H1 (cell line): ENCODE measurements around the gene EVA1C. TPM values are rescaled to one million over a fixed set of nuclear protein-coding genes. Genes with fewer than 3 reads are reported as not detected.
"Not testable (repeated sequence)": the region's sequence is repeated elsewhere in the genome, so short reads cannot be mapped to it uniquely, and the experiment has no call there.

Experiments
- CTCF ChIA-PET: fragments of 300-600 bp; sonication (Branson Sonifier 250); formaldehyde crosslinking; loops from one replicate; lab custom pipeline; 2021; ENCODE audit not compliant: partially characterized antibody; lab: Charles Lee
- POLR2A ChIA-PET: fragments of 300-600 bp; sonication (Branson Sonifier 250); formaldehyde crosslinking; loops from one replicate; lab custom pipeline; 2021; ENCODE audit warnings: inconsistent platforms; ENCODE audit not compliant: partially characterized antibody; lab: Charles Lee
- DNase-seq, 2 experiments: peaks; one replicate each; pipeline versions ENCODE4 v3.0.0 to v3.0.0-alpha.2; 2010 to 2022; ENCODE audit warnings: low spot score in 2 of 2, low read depth in 1 of 2, mixed read lengths in 1 of 2
- FAIRE-seq: peaks from 2 replicates; lab custom pipeline; 2011; peaks lifted over from hg19 to GRCh38; lab: Jason Lieb, UNC
- H2AFZ ChIP-seq: 2 replicates; pipeline ENCODE4 v1.8.1; 2012; ENCODE audit warnings: low read length, inconsistent platforms
- H2AK5ac ChIP-seq: 2 replicates; pipeline ENCODE4 v1.6.1; 2013; ENCODE audit warnings: low read depth, low read length
- H2BK120ac ChIP-seq: replicated peaks from 2 replicates; pipeline ENCODE3; 2013; ENCODE audit warnings: low read depth, low read length, inconsistent platforms
- H2BK12ac ChIP-seq: 2 replicates; pipeline ENCODE4 v1.6.1; 2013; ENCODE audit warnings: low read depth, low read length
- H2BK15ac ChIP-seq: 2 replicates; pipeline ENCODE4 v1.6.1; 2013; ENCODE audit warnings: low read length
- H2BK20ac ChIP-seq: 2 replicates; pipeline ENCODE4 v1.6.1; 2013; ENCODE audit warnings: low read length
- H2BK5ac ChIP-seq: 2 replicates; pipeline ENCODE4 v1.6.1; 2013; ENCODE audit warnings: low read depth, low read length
- H3K14ac ChIP-seq: 2 replicates; pipeline ENCODE4 v1.6.1; 2013; ENCODE audit warnings: inconsistent platforms; ENCODE audit not compliant: insufficient read length
- H3K18ac ChIP-seq: 2 replicates; pipeline ENCODE4 v1.6.1; 2013; ENCODE audit warnings: low read length; ENCODE audit errors: extremely low read depth
- H3K23ac ChIP-seq: 2 replicates; pipeline ENCODE4 v1.6.1; 2013; ENCODE audit warnings: inconsistent platforms; ENCODE audit not compliant: insufficient read length
- H3K23me2 ChIP-seq: 2 replicates; pipeline ENCODE4 v1.6.1; 2013; ENCODE audit warnings: low read depth, low read length
- H3K27ac ChIP-seq: 2 replicates; pipeline ENCODE4 v1.6.1; 2011; ENCODE audit warnings: low read depth, low read length, inconsistent platforms
- H3K27me3 ChIP-seq, 4 experiments: replicated peaks in 1 of 4; 1 replicate in 1 of 4; 2 replicates in 3 of 4; pipeline versions ENCODE4 v1.6.1 to v1.8.1; 2011 to 2013; ENCODE audit warnings: low read length in 3 of 4, mild to moderate bottlenecking in 3 of 4, inconsistent platforms in 2 of 4, mixed read lengths in 2 of 4, moderate library complexity in 1 of 4; ENCODE audit not compliant: control insufficient read depth in 3 of 4, insufficient read depth in 3 of 4; ENCODE audit errors: extremely low read depth in 1 of 4
- H3K36me3 ChIP-seq, 4 experiments: 2 replicates each; pipeline versions ENCODE4 v1.6.1 to v1.8.1; 2011 to 2013; ENCODE audit warnings: mild to moderate bottlenecking in 4 of 4, low read length in 3 of 4, moderate library complexity in 2 of 4, control low read depth in 1 of 4, inconsistent platforms in 1 of 4; ENCODE audit not compliant: insufficient read depth in 4 of 4, control insufficient read depth in 2 of 4
- H3K4ac ChIP-seq: replicated peaks from 2 replicates; pipeline ENCODE3; 2013; ENCODE audit warnings: low read length, low read depth, mixed read lengths, inconsistent platforms; ENCODE audit not compliant: insufficient read length
- H3K4me1 ChIP-seq, 4 experiments: replicated peaks in 1 of 4; 1 replicate in 1 of 4; 2 replicates in 3 of 4; pipeline versions ENCODE4 v1.6.1 to v1.8.1; 2011 to 2013; ENCODE audit warnings: low read length in 3 of 4, inconsistent platforms in 2 of 4, mixed read lengths in 1 of 4; ENCODE audit not compliant: insufficient read depth in 4 of 4, control insufficient read depth in 3 of 4
- H3K4me2 ChIP-seq, 2 experiments: 2 replicates each; pipeline versions ENCODE4 v1.6.1 to v1.8.1; 2011 to 2013; ENCODE audit warnings: low read depth in 2 of 2, low read length in 2 of 2, control low read depth in 1 of 2, inconsistent platforms in 1 of 2, mild to moderate bottlenecking in 1 of 2; ENCODE audit not compliant: insufficient read depth in 1 of 2
- H3K4me3 ChIP-seq, 4 experiments: fragments of 200-600, 300-600 bp in 1 of 4; sonication (generic), shearing (Covaris generic), sonication (Bioruptor Twin) in 1 of 4; 2 replicates each; pipeline versions ENCODE4 v1.5.1 to v1.8.1; 2011 to 2016; ENCODE audit warnings: low read length in 4 of 4, low read depth in 3 of 4, control low read depth in 2 of 4, inconsistent platforms in 2 of 4, mild to moderate bottlenecking in 2 of 4, mixed read lengths in 1 of 4, moderate library complexity in 1 of 4; ENCODE audit not compliant: insufficient read depth in 2 of 4; ENCODE audit errors: extremely low read depth in 1 of 4
- H3K56ac ChIP-seq: replicated peaks from 2 replicates; pipeline ENCODE3; 2013; ENCODE audit warnings: low read depth, mild to moderate bottlenecking, mixed read lengths, low read length, inconsistent platforms; ENCODE audit not compliant: insufficient read length
- H3K79me1 ChIP-seq: 2 replicates; pipeline ENCODE4 v1.6.1; 2013; ENCODE audit warnings: low read depth, low read length, control low read depth
- H3K79me2 ChIP-seq, 2 experiments: 2 replicates each; pipeline versions ENCODE4 v1.6.1 to v1.8.1; 2012 to 2013; ENCODE audit warnings: low read length in 2 of 2, mild to moderate bottlenecking in 2 of 2, inconsistent platforms in 1 of 2; ENCODE audit not compliant: insufficient read depth in 2 of 2, control insufficient read depth in 1 of 2
- H3K9ac ChIP-seq, 4 experiments: replicated peaks in 1 of 4; 1 replicate in 1 of 4; 2 replicates in 3 of 4; pipeline versions ENCODE4 v1.6.1 to v1.8.1; 2011 to 2013; ENCODE audit warnings: low read depth in 3 of 4, low read length in 3 of 4, control low read depth in 2 of 4, mild to moderate bottlenecking in 2 of 4, moderate library complexity in 2 of 4, inconsistent platforms in 1 of 4; ENCODE audit errors: extremely low read depth in 1 of 4
- H3K9me3 ChIP-seq, 2 experiments: 2 replicates each; pipeline versions ENCODE4 v1.6.1 to v1.8.1; 2012 to 2013; ENCODE audit warnings: mild to moderate bottlenecking in 2 of 2, moderate library complexity in 2 of 2, control low read depth in 1 of 2, inconsistent platforms in 1 of 2, low read depth in 1 of 2, low read length in 1 of 2, mixed read lengths in 1 of 2; ENCODE audit not compliant: insufficient read depth in 2 of 2
- H4K20me1 ChIP-seq, 2 experiments: replicated peaks in 1 of 2; 2 replicates each; pipeline versions ENCODE3 to v1.8.1; 2011 to 2013; ENCODE audit warnings: inconsistent platforms in 2 of 2, low read length in 2 of 2, mild to moderate bottlenecking in 1 of 2; ENCODE audit not compliant: insufficient read depth in 2 of 2, control insufficient read depth in 1 of 2
- H4K5ac ChIP-seq: 2 replicates; pipeline ENCODE4 v1.6.1; 2013; ENCODE audit warnings: low read length, low read depth, mixed read lengths, inconsistent platforms; ENCODE audit not compliant: insufficient read length
- H4K8ac ChIP-seq: 2 replicates; pipeline ENCODE4 v1.8.0; 2013; ENCODE audit warnings: mild to moderate bottlenecking, moderate library complexity, low read length, inconsistent platforms; ENCODE audit not compliant: insufficient read depth; ENCODE audit errors: extremely low read depth
- H4K91ac ChIP-seq: replicated peaks from 2 replicates; pipeline ENCODE3; 2013; ENCODE audit warnings: low read length, mixed read lengths, inconsistent platforms; ENCODE audit not compliant: insufficient read length
- WGBS, 2 experiments: shearing (Covaris generic) in 1 of 2; methylation state at CpG; one replicate each; pipeline versions ENCODE4 v1.1.6 to v1.1.7; 2013 to 2015; ENCODE audit warnings: low lambda C conversion rate in 2 of 2, mixed read lengths in 2 of 2, inconsistent platforms in 1 of 2, low coverage in 1 of 2, missing lambda C conversion rate in 1 of 2; ENCODE audit not compliant: insufficient replicate concordance in 2 of 2, insufficient coverage in 1 of 2, insufficient read length in 1 of 2; ENCODE audit errors: extremely low coverage in 1 of 2, missing lambda C conversion rate in 1 of 2; 5-methylcytosine and 5-hydroxymethylcytosine counted together
- polyA plus RNA-seq, 7 experiments: library from polyadenylated mRNA; depleted of rRNA in 3 of 7; stranded (reverse) in 5 of 7; unstranded in 2 of 7; fragments of >200 nt in 5 of 7; fragments of 200-250 nt in 2 of 7; gene quantifications; 1 replicate in 5 of 7; 2 replicates in 1 of 7; 4 replicates in 1 of 7; pipeline versions ENCODE4 v1.2.1 to v1.2.3, GENCODE V29; 2011 to 2013; ENCODE audit warnings: missing spikeins in 2 of 7, mixed read lengths in 2 of 7
- total RNA-seq: library from RNA; stranded (reverse); fragmentation: NEBNext Ultra II Directional; extraction: Animal tissue kit (Norgen Biotek cat#: 25700); gene quantifications from 2 replicates; pipeline ENCODE4 v1.2.1, GENCODE V29; 2021

Gene EVA1C
- total and polyA plus RNA-seq, 2 of the 8 experiments (the other 6 are each of a cell fraction or from before 2014, with no cell fraction given), result 2.6 to 3.6 TPM

GRCh38 chr21:32368961-32369360 is 43.5 kb upstream of the EVA1C start:
- POLR2A ChIA-PET, result interaction anchor here (1.4 kb wide), 1 partner anchor 24 kb away, joined by 3 read pairs; the partner anchor contains the start of gene URB1
- H2BK20ac ChIP-seq, H3K9ac ChIP-seq, H3K79me1 ChIP-seq, H4K91ac ChIP-seq, H2BK15ac ChIP-seq, H4K20me1 ChIP-seq, H4K8ac ChIP-seq, H3K23me2 ChIP-seq, H3K4me1 ChIP-seq, H4K5ac ChIP-seq, H3K14ac ChIP-seq, H2AFZ ChIP-seq, H3K4ac ChIP-seq, H3K56ac ChIP-seq, H3K27me3 ChIP-seq, H3K9me3 ChIP-seq, H3K4me2 ChIP-seq, H2AK5ac ChIP-seq, H3K79me2 ChIP-seq, H3K4me3 ChIP-seq, DNase-seq, H3K23ac ChIP-seq, H2BK12ac ChIP-seq, H2BK5ac ChIP-seq, H3K27ac ChIP-seq, H3K18ac ChIP-seq, FAIRE-seq, H2BK120ac ChIP-seq: not testable (repeated sequence)
- CTCF ChIA-PET, result interaction anchor here (1.1 to 2.1 kb wide), 3 partner anchors 15 to 232 kb away, joined by 3 to 6 read pairs (median 3); no protein-coding TSS in a partner anchor
- WGBS, 2 experiments, result 90% methylated on average over 1 of the region's 1 CpG; no CpG with 5 or more reads in 1 of the 2 experiments
- peaks cover 15 to 74% (median 56%) of the 10 kb centered on the region in 4 experiments for H3K36me3 ChIP-seq
